GM23248 (cell line): ENCODE results near the gene RTN4R.

Experiments
- EZH2 ChIP-seq: fragments of 200-600 bp; sonication (generic); IDR thresholded peaks from 2 replicates; pipeline ENCODE4 v1.6.1; 2018; ENCODE audit warnings: antibody characterized with exemption, mild to moderate bottlenecking; ENCODE audit not compliant: insufficient read depth, poor library complexity, severe bottlenecking
- EZH2phosphoT487 ChIP-seq: fragments of 200-600 bp; sonication (generic); IDR thresholded peaks from 2 replicates; pipeline ENCODE4 v1.6.1; 2018; ENCODE audit warnings: antibody characterized with exemption, moderate library complexity, mild to moderate bottlenecking, low read depth; ENCODE audit not compliant: insufficient read depth

DNA sequence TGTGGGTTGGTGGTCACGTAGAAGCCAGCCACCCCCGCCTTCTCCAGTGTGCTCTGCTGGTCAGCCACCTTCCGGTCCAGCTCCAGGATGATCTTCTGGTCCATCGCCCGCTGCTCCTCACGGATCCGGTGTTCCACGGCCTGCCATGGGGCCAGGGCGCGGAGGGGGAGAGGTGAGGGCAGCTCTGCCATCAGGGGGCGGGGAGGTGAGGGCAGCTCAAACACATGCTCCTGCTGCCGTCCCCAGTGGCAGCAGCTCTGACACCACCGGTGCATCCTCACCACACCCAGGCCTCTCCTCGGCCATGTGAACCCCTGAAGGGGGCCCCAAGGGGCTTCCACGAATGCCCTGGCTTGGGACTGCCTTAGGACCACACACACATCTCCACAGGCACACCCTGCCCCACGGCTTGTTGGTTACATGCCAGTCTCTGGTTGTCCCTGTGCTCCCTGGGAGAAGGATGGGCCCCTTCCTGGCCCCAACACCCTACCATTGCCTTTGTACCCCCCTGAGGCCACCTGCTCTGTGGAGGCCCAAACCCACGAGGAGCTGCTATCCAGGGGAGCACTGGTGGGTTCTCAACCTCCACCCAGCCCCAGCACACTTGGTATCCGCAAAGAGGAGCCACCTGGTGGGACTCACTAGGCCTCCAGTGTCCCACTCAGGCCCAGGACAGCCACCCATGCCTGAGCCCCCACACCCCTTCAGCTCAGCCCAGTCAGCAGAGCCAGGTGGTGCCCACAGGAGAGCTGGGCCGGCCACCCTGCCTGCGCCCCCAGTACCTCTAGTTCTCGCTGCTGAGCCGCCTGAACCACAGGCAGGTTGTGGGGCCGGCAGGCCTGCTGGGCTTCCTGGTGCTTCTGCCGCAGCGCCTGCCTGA, 47.5 kb upstream of the RTN4R start:
- no peak for TF ChIP-seq EZH2
- no peak for TF ChIP-seq EZH2phosphoT487
